Trophoblast cell (in vitro differentiated cells and primary cell): ENCODE results near the gene OSBPL9.

ENCODE experiments used
- DNase-seq, 2 donors: peaks; one replicate each; pipeline ENCODE4 v3.0.0-alpha.2; 2016
- H2AFZ ChIP-seq: 2 replicates; pipeline ENCODE4 v1.6.1; 2013; ENCODE audit warnings: low read length, moderate library complexity, mild to moderate bottlenecking; ENCODE audit not compliant: insufficient read depth, poor library complexity
- H2AK5ac ChIP-seq: 2 replicates; pipeline ENCODE4 v1.6.1; 2013; ENCODE audit warnings: mild to moderate bottlenecking, low read length
- H2BK120ac ChIP-seq: 2 replicates; pipeline ENCODE4 v1.6.1; 2013; ENCODE audit warnings: low read length, mild to moderate bottlenecking, moderate library complexity; ENCODE audit not compliant: insufficient read depth, poor library complexity
- H2BK12ac ChIP-seq: 2 replicates; pipeline ENCODE4 v1.6.1; 2013; ENCODE audit warnings: mild to moderate bottlenecking, low read length, moderate library complexity
- H2BK5ac ChIP-seq: 2 replicates; pipeline ENCODE4 v1.6.1; 2013; ENCODE audit warnings: low read length, low read depth, moderate library complexity, mild to moderate bottlenecking; ENCODE audit not compliant: poor library complexity
- H3K14ac ChIP-seq: 2 replicates; pipeline ENCODE4 v1.6.1; 2013; ENCODE audit warnings: mild to moderate bottlenecking, low read length
- H3K18ac ChIP-seq: 2 replicates; pipeline ENCODE4 v1.6.1; 2013; ENCODE audit warnings: mild to moderate bottlenecking, low read length
- H3K23ac ChIP-seq: 2 replicates; pipeline ENCODE4 v1.6.1; 2013; ENCODE audit warnings: low read length
- H3K27ac ChIP-seq: 2 replicates; pipeline ENCODE4 v1.5.1; 2013; ENCODE audit warnings: low read depth, mild to moderate bottlenecking, inconsistent platforms, low read length, moderate library complexity
- H3K27me3 ChIP-seq: 2 replicates; pipeline ENCODE4 v1.6.1; 2013; ENCODE audit warnings: inconsistent platforms, mild to moderate bottlenecking, low read length, moderate library complexity; ENCODE audit not compliant: insufficient read depth
- H3K36me3 ChIP-seq, 2 experiments: 1 replicate in 1 of 2; 2 replicates in 1 of 2; pipeline ENCODE4 v1.6.1; 2013; ENCODE audit warnings: low read length in 2 of 2, mild to moderate bottlenecking in 2 of 2, moderate library complexity in 1 of 2; ENCODE audit not compliant: insufficient read depth in 2 of 2, control insufficient read depth in 1 of 2
- H3K4ac ChIP-seq: 2 replicates; pipeline ENCODE4 v1.6.1; 2013; ENCODE audit warnings: low read depth, mild to moderate bottlenecking, low read length, moderate library complexity
- H3K4me1 ChIP-seq, 2 experiments: 1 replicate in 1 of 2; 2 replicates in 1 of 2; pipeline ENCODE4 v1.6.1; 2013; ENCODE audit warnings: low read length in 2 of 2, mild to moderate bottlenecking in 2 of 2, moderate library complexity in 1 of 2; ENCODE audit not compliant: insufficient read depth in 2 of 2, control insufficient read depth in 1 of 2
- H3K4me2 ChIP-seq: 2 replicates; pipeline ENCODE4 v1.6.1; 2013; ENCODE audit warnings: inconsistent platforms, mild to moderate bottlenecking, low read length, moderate library complexity
- H3K4me3 ChIP-seq: 2 replicates; pipeline ENCODE4 v1.5.1; 2013; ENCODE audit warnings: mild to moderate bottlenecking, low read depth, low read length, inconsistent platforms
- H3K79me1 ChIP-seq: one replicate; pipeline ENCODE4 v1.6.1; 2013; ENCODE audit warnings: low read length
- H3K79me2 ChIP-seq: 2 replicates; pipeline ENCODE4 v1.6.1; 2013; ENCODE audit warnings: low read length, mild to moderate bottlenecking; ENCODE audit not compliant: control insufficient read depth, insufficient read depth, poor library complexity
- H3K9ac ChIP-seq: 2 replicates; pipeline ENCODE4 v1.6.1; 2013; ENCODE audit warnings: mild to moderate bottlenecking, low read length
- H3K9me3 ChIP-seq: 2 replicates; pipeline ENCODE4 v1.6.1; 2013; ENCODE audit warnings: low read depth, mild to moderate bottlenecking, control low read depth, inconsistent platforms, low read length; ENCODE audit not compliant: insufficient read depth
- H4K12ac ChIP-seq: 2 replicates; pipeline ENCODE4 v1.6.1; 2013; ENCODE audit warnings: low read depth, mild to moderate bottlenecking, low read length, moderate library complexity
- H4K8ac ChIP-seq: 2 replicates; pipeline ENCODE4 v1.6.1; 2013; ENCODE audit warnings: low read depth, mild to moderate bottlenecking, low read length, moderate library complexity
- H4K91ac ChIP-seq: one replicate; pipeline ENCODE4 v1.6.1; 2013; ENCODE audit warnings: low read depth, mild to moderate bottlenecking, low read length, moderate library complexity
- WGBS: extraction: QIAGEN DNeasy Blood & Tissue Kit; methylation state at CpG from one replicate; pipeline ENCODE4 v1.1.7; 2013; ENCODE audit warnings: missing lambda C conversion rate; ENCODE audit not compliant: insufficient read length, insufficient coverage; ENCODE audit errors: extremely low coverage; 5-methylcytosine and 5-hydroxymethylcytosine counted together

The OSBPL9 gene

GRCh38 chr1:51715369-51715768 lies 98.5 kb downstream of the OSBPL9 start:
- Histone ChIP-seq H2AK5ac (no peak overlapping the region), H4K12ac (no peak overlapping the region), H3K23ac (no peak overlapping the region), H3K27ac (no peak overlapping the region), H3K18ac (no peak overlapping the region), H3K9ac (no peak overlapping the region), H4K8ac (no peak overlapping the region), H3K14ac (no peak overlapping the region), H3K79me2 (no peaks in the 10 kb centered on the region), H2BK120ac (no peak overlapping the region), H3K4ac (no peak overlapping the region), H3K4me2 (no peak overlapping the region), H3K79me1 (no peaks in the 10 kb centered on the region), H2BK12ac (no peak overlapping the region), H4K91ac (no peak overlapping the region), H2AFZ (no peak overlapping the region), H3K4me1 (no peaks in the 10 kb centered on the region), H2BK5ac (no peak overlapping the region), H3K27me3 (no peaks in the 10 kb centered on the region), H3K36me3 (peaks cover 0 to 2% of the 10 kb centered on the region in 2 experiments), H3K9me3 (no peaks in the 10 kb centered on the region), H3K4me3 (no peak overlapping the region)
- DNase-seq, result no peak
- whole genome bisulfite sequencing, result no CpG with 5 or more reads among the region's 4 CpGs

- H3K23ac ChIP-seq, result no peak overlapping the region
- H3K4me3 ChIP-seq, result no peak overlapping the region
- no peak for DNase-seq
- no peak overlapping the region for H3K18ac ChIP-seq
- H3K9me3 ChIP-seq, result no peaks in the 10 kb centered on the region
- no peak overlapping the region for H2BK5ac ChIP-seq
- no peak overlapping the region for H3K14ac ChIP-seq
- no peaks in the 10 kb centered on the region for H3K4me1 ChIP-seq
- no peak overlapping the region for H2AFZ ChIP-seq
- H2AK5ac ChIP-seq, result no peak overlapping the region
- no peak overlapping the region for H4K8ac ChIP-seq
- no peak overlapping the region for H4K12ac ChIP-seq
- no peak overlapping the region for H3K9ac ChIP-seq
- H3K79me2 ChIP-seq, result no peaks in the 10 kb centered on the region
- H2BK120ac ChIP-seq, result no peak overlapping the region
- WGBS, result no CpG with 5 or more reads among the region's 3 CpGs
- no peak overlapping the region for H3K4me2 ChIP-seq
- no peak overlapping the region for H2BK12ac ChIP-seq
- H3K27me3 ChIP-seq, result no peaks in the 10 kb centered on the region
- no peaks in the 10 kb centered on the region for H3K79me1 ChIP-seq
- peaks cover 0 to 2% of the 10 kb centered on the region in 2 experiments for H3K36me3 ChIP-seq
- no peak overlapping the region for H4K91ac ChIP-seq
- no peak overlapping the region for H3K27ac ChIP-seq
- H3K4ac ChIP-seq, result no peak overlapping the region
Observed at GRCh38 chr1:51716746-51717145, 99.9 kb downstream of the OSBPL9 start.

- Histone ChIP-seq H3K9me3 (no peaks in the 10 kb centered on the region), H3K27ac (no peak overlapping the region), H3K79me2 (no peaks in the 10 kb centered on the region), H3K4me3 (no peak overlapping the region), H3K4me2 (no peak overlapping the region), H3K14ac (no peak overlapping the region), H3K79me1 (no peaks in the 10 kb centered on the region), H3K18ac (no peak overlapping the region), H3K27me3 (no peaks in the 10 kb centered on the region), H4K12ac (no peak overlapping the region), H2BK120ac (no peak overlapping the region), H3K4me1 (no peaks in the 10 kb centered on the region), H3K9ac (no peak overlapping the region), H4K8ac (no peak overlapping the region), H3K36me3 (peaks cover 0 to 2% of the 10 kb centered on the region in 2 experiments), H4K91ac (no peak overlapping the region), H2AFZ (no peak overlapping the region), H3K4ac (no peak overlapping the region), H2BK5ac (no peak overlapping the region), H2AK5ac (no peak overlapping the region), H3K23ac (no peak overlapping the region), H2BK12ac (no peak overlapping the region)
- DNase-seq, result no peak
- 100% methylated on average over 1 of the region's 3 CpGs for WGBS
Observed at GRCh38 chr1:51717842-51718241, 101.0 kb downstream of the OSBPL9 start.

GRCh38 chr1:51719146-51719545 lies 102.3 kb downstream of the OSBPL9 start:
- H4K12ac ChIP-seq, result no peak overlapping the region
- H2AK5ac ChIP-seq, result no peak overlapping the region
- no peak overlapping the region for H4K8ac ChIP-seq
- no peak overlapping the region for H3K9ac ChIP-seq
- no peak overlapping the region for H2AFZ ChIP-seq
- no peak overlapping the region for H4K91ac ChIP-seq
- H3K18ac ChIP-seq, result no peak overlapping the region
- no peak overlapping the region for H3K4ac ChIP-seq
- no peaks in the 10 kb centered on the region for H3K27me3 ChIP-seq
- no peak overlapping the region for H3K27ac ChIP-seq
- no peak for DNase-seq
- no peaks in the 10 kb centered on the region for H3K4me1 ChIP-seq
- H3K79me1 ChIP-seq, result no peaks in the 10 kb centered on the region
- no peak overlapping the region for H3K4me3 ChIP-seq
- H2BK12ac ChIP-seq, result no peak overlapping the region
- H2BK120ac ChIP-seq, result no peak overlapping the region
- H3K9me3 ChIP-seq, result no peaks in the 10 kb centered on the region
- H3K4me2 ChIP-seq, result no peak overlapping the region
- no peaks in the 10 kb centered on the region for H3K79me2 ChIP-seq
- no peak overlapping the region for H3K23ac ChIP-seq
- H2BK5ac ChIP-seq, result no peak overlapping the region
- H3K36me3 ChIP-seq, result peaks cover 0 to 2% of the 10 kb centered on the region in 2 experiments
- WGBS, result no CpG with 5 or more reads among the region's 2 CpGs
- H3K14ac ChIP-seq, result no peak overlapping the region
